ENCODE results near the gene GTPBP2.

- TF ChIP-seq NFATC4 (CRISPR knock-in tag; IDR thresholded peaks at IDR 0.05) = no peak
- TF ChIP-seq, protein P1, sequence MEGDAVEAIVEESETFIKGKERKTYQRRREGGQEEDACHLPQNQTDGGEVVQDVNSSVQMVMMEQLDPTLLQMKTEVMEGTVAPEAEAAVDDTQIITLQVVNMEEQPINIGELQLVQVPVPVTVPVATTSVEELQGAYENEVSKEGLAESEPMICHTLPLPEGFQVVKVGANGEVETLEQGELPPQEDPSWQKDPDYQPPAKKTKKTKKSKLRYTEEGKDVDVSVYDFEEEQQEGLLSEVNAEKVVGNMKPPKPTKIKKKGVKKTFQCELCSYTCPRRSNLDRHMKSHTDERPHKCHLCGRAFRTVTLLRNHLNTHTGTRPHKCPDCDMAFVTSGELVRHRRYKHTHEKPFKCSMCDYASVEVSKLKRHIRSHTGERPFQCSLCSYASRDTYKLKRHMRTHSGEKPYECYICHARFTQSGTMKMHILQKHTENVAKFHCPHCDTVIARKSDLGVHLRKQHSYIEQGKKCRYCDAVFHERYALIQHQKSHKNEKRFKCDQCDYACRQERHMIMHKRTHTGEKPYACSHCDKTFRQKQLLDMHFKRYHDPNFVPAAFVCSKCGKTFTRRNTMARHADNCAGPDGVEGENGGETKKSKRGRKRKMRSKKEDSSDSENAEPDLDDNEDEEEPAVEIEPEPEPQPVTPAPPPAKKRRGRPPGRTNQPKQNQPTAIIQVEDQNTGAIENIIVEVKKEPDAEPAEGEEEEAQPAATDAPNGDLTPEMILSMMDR (IDR thresholded peaks at IDR 0.05) = no peak
- TF ChIP-seq KAT7 (CRISPR knock-in tag; IDR thresholded peaks at IDR 0.05; ENCODE audit: borderline replicate concordance) = no peak
- no peak for TF ChIP-seq PREB (CRISPR knock-in tag; IDR thresholded peaks at IDR 0.05; ENCODE audit: borderline replicate concordance)
- TF ChIP-seq NR3C1 (CRISPR knock-in tag; conservative IDR thresholded peaks at IDR 0.05; ENCODE audit: low read depth) = no peak
- no peak for TF ChIP-seq CREB1 (CRISPR knock-in tag; IDR thresholded peaks at IDR 0.05)
- TF ChIP-seq ZNF121 (CRISPR knock-in tag; IDR thresholded peaks at IDR 0.05) = no peak
- no peak for TF ChIP-seq TCF7 (CRISPR knock-in tag; IDR thresholded peaks at IDR 0.05; ENCODE audit: low read depth)
- TF ChIP-seq PRRX2 (CRISPR knock-in tag; IDR thresholded peaks at IDR 0.05) = no peak
- TF ChIP-seq, protein P2, sequence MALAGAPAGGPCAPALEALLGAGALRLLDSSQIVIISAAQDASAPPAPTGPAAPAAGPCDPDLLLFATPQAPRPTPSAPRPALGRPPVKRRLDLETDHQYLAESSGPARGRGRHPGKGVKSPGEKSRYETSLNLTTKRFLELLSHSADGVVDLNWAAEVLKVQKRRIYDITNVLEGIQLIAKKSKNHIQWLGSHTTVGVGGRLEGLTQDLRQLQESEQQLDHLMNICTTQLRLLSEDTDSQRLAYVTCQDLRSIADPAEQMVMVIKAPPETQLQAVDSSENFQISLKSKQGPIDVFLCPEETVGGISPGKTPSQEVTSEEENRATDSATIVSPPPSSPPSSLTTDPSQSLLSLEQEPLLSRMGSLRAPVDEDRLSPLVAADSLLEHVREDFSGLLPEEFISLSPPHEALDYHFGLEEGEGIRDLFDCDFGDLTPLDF (CRISPR knock-in tag; IDR thresholded peaks at IDR 0.05) = no peak
Observed at GRCh38 chr6:43606019-43606418, 23.0 kb downstream of the GTPBP2 start.
